HepG2 (cell line): ENCODE results near the gene CHID1. TPM values are rescaled to one million over a fixed set of nuclear protein-coding genes. Genes with fewer than 3 reads are reported as not detected.
A peak's percentile ranks its signal among the peaks of the same experiment; 100 is the strongest.

Experiments used
- ATF2 ChIP-seq: sonication (generic); formaldehyde crosslinking; IDR thresholded peaks from 2 replicates; pipeline ENCODE4 v1.4.0; 2020; ENCODE audit warnings: missing genetic modification reagents
- BCL6 ChIP-seq: IDR thresholded peaks from 2 replicates; pipeline ENCODE4 v1.6.1; 2016; ENCODE audit warnings: missing genetic modification reagents, missing compliant biosample characterization
- CEBPG ChIP-seq: IDR thresholded peaks from 2 replicates; pipeline ENCODE4 v1.6.1; 2016
- DR1 ChIP-seq: sonication (generic); formaldehyde crosslinking; IDR thresholded peaks from 2 replicates; pipeline ENCODE4 v1.8.0; 2021; ENCODE audit warnings: mild to moderate bottlenecking, missing genetic modification reagents, inconsistent platforms
- DRAP1 ChIP-seq: IDR thresholded peaks from 2 replicates; pipeline ENCODE4 v1.6.1; 2016; ENCODE audit warnings: missing genetic modification reagents, missing compliant biosample characterization
- EZH2 ChIP-seq: conservative IDR thresholded peaks from 2 replicates; pipeline ENCODE4 v1.6.1; 2012; ENCODE audit warnings: mild to moderate bottlenecking, low read depth, low read length, moderate library complexity
- MXI1 ChIP-seq: IDR thresholded peaks from 3 replicates; pipeline ENCODE4 v1.6.1; 2012; ENCODE audit warnings: low read depth, low read length, inconsistent platforms, borderline replicate concordance
- MYPOP ChIP-seq: sonication (generic); formaldehyde crosslinking; IDR thresholded peaks from 2 replicates; pipeline ENCODE4 v1.8.1; 2023; ENCODE audit warnings: mild to moderate bottlenecking, moderate library complexity, missing genetic modification reagents
- REST ChIP-seq, 2 experiments: IDR thresholded peaks; 2 replicates each; pipeline ENCODE4 v1.6.1; 2011 to 2012; ENCODE audit warnings: low read length in 2 of 2, borderline replicate concordance in 1 of 2, low read depth in 1 of 2, mild to moderate bottlenecking in 1 of 2, moderate library complexity in 1 of 2
- TARDBP ChIP-seq: sonication (generic); formaldehyde crosslinking; IDR thresholded peaks from 2 replicates; pipeline ENCODE4 v1.8.0; 2022; ENCODE audit warnings: mild to moderate bottlenecking, missing genetic modification reagents
- THAP9 ChIP-seq: sonication (generic); formaldehyde crosslinking; IDR thresholded peaks from 2 replicates; pipeline ENCODE4; 2020; ENCODE audit warnings: missing genetic modification reagents, mild to moderate bottlenecking, borderline replicate concordance
- ZNF12 ChIP-seq: sonication (generic); formaldehyde crosslinking; IDR thresholded peaks from 2 replicates; pipeline ENCODE4 v1.5.0; 2020; ENCODE audit warnings: missing genetic modification reagents
- ZNF275 ChIP-seq: sonication (generic); formaldehyde crosslinking; IDR thresholded peaks from 2 replicates; pipeline ENCODE4 v1.8.0; 2022; ENCODE audit warnings: missing genetic modification reagents, mild to moderate bottlenecking, inconsistent platforms, borderline replicate concordance
- ZNF3 ChIP-seq: IDR thresholded peaks from 2 replicates; pipeline ENCODE4 v1.7.0; 2017; ENCODE audit warnings: inconsistent platforms
- ZNF614 ChIP-seq: IDR thresholded peaks from 2 replicates; pipeline ENCODE4 v1.6.1; 2018; ENCODE audit warnings: missing biosample characterization, missing genetic modification reagents, inconsistent platforms, borderline replicate concordance
- ZSCAN21 ChIP-seq: sonication (generic); formaldehyde crosslinking; IDR thresholded peaks from 2 replicates; pipeline ENCODE4 v1.8.0; 2022; ENCODE audit warnings: mild to moderate bottlenecking, missing genetic modification reagents, moderate library complexity, borderline replicate concordance
- ZSCAN29 ChIP-seq: sonication (generic); formaldehyde crosslinking; conservative IDR thresholded peaks from 2 replicates; pipeline ENCODE4 v1.4.0; 2020; ENCODE audit warnings: mild to moderate bottlenecking, missing genetic modification reagents
- polyA plus RNA-seq, 8 experiments: library from polyadenylated mRNA; depleted of rRNA in 3 of 8; stranded (reverse) in 7 of 8; unstranded in 1 of 8; fragments of >200 nt; fragmentation: Illumina TruSeq in 4 of 8; extraction: Trizol in 4 of 8; gene quantifications; 2 replicates each; pipeline versions ENCODE4 v1.2.1 to v1.2.3, GENCODE V29; 2011 to 2016; ENCODE audit warnings: low read depth in 4 of 8, missing spikeins in 1 of 8, mixed read lengths in 1 of 8; ENCODE audit not compliant: insufficient read depth in 1 of 8
- total RNA-seq, 5 experiments: library from RNA; depleted of rRNA; stranded (reverse); fragments of >200 nt; fragmentation: Illumina TruSeq; extraction: Trizol; gene quantifications; 2 replicates each; pipeline ENCODE4 v1.2.3, GENCODE V29; 2016; ENCODE audit warnings: low read depth in 1 of 5

CHID1 gene
- total and polyA plus RNA-seq, 2 of the 13 experiments (the other 11 are each of a cell fraction or from before 2014, with no cell fraction given) = 65.1 to 93.6 TPM

- TF ChIP-seq REST (IDR thresholded peaks at IDR 0.05; ENCODE audit: borderline replicate concordance in 1 of 2, low read depth in 1 of 2, low read length in 2 of 2) (peak in 1 of 2 experiments; percentile 40; a peak in 1 of 4 replicates), ATF2 (CRISPR knock-in tag) (peak; percentile 54), MXI1 (peak; percentile 63; the same call in 1 of the 3 replicates), ZNF275 (CRISPR knock-in tag) (no peak), DRAP1 (peak; percentile 91), THAP9 (CRISPR knock-in tag) (no peak; the same call in 1 of the 2 replicates), EZH2 (no peak), ZSCAN21 (CRISPR knock-in tag) (peak; percentile 64; the same call in 1 of the 2 replicates), TARDBP (CRISPR knock-in tag) (no peak), ZNF12 (CRISPR knock-in tag) (0 out of 2 replicates have a peak, but pooled peaks have one; percentile 9), BCL6 (CRISPR knock-in tag) (peak; percentile 69), DR1 (CRISPR knock-in tag) (peak; percentile 75), MYPOP (CRISPR knock-in tag) (peak; percentile 55; the same call in 1 of the 2 replicates), ZSCAN29 (CRISPR knock-in tag) (no peak), ZNF3 (CRISPR knock-in tag) (no peak), ZNF614 (peak; percentile 87), CEBPG (peak; percentile 84)
Observed at GRCh38 chr11:952406-953385, 42.1 kb upstream of the CHID1 start (continued).
